Skeletal muscle satellite cell (primary cell): Measurements from ENCODE around the gene SCAMP5.

Experiments
- H3K27me3 ChIP-seq: 2 replicates; pipeline ENCODE4 v1.7.0; 2013; ENCODE audit warnings: low read length; ENCODE audit not compliant: control insufficient read depth, insufficient read depth
- H3K36me3 ChIP-seq: 2 replicates; pipeline ENCODE4 v1.7.0; 2013; ENCODE audit warnings: mild to moderate bottlenecking, control low read depth, low read length; ENCODE audit not compliant: insufficient read depth
- H3K4me1 ChIP-seq: 2 replicates; pipeline ENCODE4 v1.7.0; 2013; ENCODE audit warnings: low read length; ENCODE audit not compliant: control insufficient read depth, insufficient read depth
- H3K4me2 ChIP-seq: 2 replicates; pipeline ENCODE4 v1.7.0; 2013; ENCODE audit warnings: mild to moderate bottlenecking, low read length
- H3K4me3 ChIP-seq: 2 replicates; pipeline ENCODE4 v1.7.0; 2013; ENCODE audit warnings: low read length
- H3K9ac ChIP-seq: 2 replicates; pipeline ENCODE4 v1.7.0; 2013; ENCODE audit warnings: mild to moderate bottlenecking, low read depth, low read length, moderate library complexity
- H3K9me3 ChIP-seq: replicated peaks from 2 replicates; pipeline ENCODE4 v1.7.0; 2013; ENCODE audit warnings: mild to moderate bottlenecking, control low read depth, low read length

Gene SCAMP5

GRCh38 chr15:74959586-74959939, 35.8 kb upstream of the SCAMP5 start:
- peaks cover 41% of the 10 kb centered on the region for H3K4me1 ChIP-seq
- H3K27me3 ChIP-seq = peaks cover 43% of the 10 kb centered on the region
- H3K36me3 ChIP-seq = no peaks in the 10 kb centered on the region
- no peaks in the 10 kb centered on the region for H3K9me3 ChIP-seq
- H3K4me2 ChIP-seq = no peak overlapping the region
- no peak overlapping the region for H3K4me3 ChIP-seq
- H3K9ac ChIP-seq = no peak overlapping the region

GRCh38 chr15:74960286-74960685, 35.1 kb upstream of the SCAMP5 start:
- Histone ChIP-seq H3K4me3 (no peak overlapping the region), H3K9ac (no peak overlapping the region), H3K27me3 (peaks cover 41% of the 10 kb centered on the region), H3K4me1 (peaks cover 46% of the 10 kb centered on the region), H3K4me2 (no peak overlapping the region), H3K9me3 (no peaks in the 10 kb centered on the region), H3K36me3 (no peaks in the 10 kb centered on the region)

- no peak overlapping the region for H3K4me2 ChIP-seq
- no peak overlapping the region for H3K9ac ChIP-seq
- H3K4me1 ChIP-seq = peaks cover 39% of the 10 kb centered on the region
- no peaks in the 10 kb centered on the region for H3K36me3 ChIP-seq
- H3K4me3 ChIP-seq = no peak overlapping the region
- no peaks in the 10 kb centered on the region for H3K9me3 ChIP-seq
- peaks cover 32% of the 10 kb centered on the region for H3K27me3 ChIP-seq
Measured at GRCh38 chr15:74960995-74961588, 34.3 kb upstream of the SCAMP5 start.

DNA sequence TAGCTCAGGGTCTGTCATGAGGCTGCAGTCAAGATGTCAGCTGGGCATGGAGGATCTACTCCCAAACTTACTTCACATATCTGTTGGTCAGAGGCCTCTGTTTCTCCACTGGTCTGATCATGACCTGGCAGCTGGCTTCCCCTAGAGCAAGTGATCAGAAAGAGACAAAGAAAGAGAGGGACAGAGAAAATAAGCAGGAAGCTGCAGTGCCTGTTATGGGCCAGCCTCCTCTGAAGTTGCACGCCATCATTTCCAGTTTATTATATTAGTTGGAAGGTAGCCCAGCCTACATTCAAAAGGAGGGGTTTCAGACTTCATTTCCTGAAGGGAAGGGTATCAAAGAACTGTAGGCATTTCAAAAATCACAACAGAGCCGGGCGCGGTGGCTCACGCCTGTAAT, 33.7 kb upstream of the SCAMP5 start:
- peaks cover 34% of the 10 kb centered on the region for H3K4me1 ChIP-seq
- H3K36me3 ChIP-seq = no peaks in the 10 kb centered on the region
- no peak overlapping the region for H3K4me2 ChIP-seq
- H3K9me3 ChIP-seq = no peaks in the 10 kb centered on the region
- no peak overlapping the region for H3K9ac ChIP-seq
- H3K4me3 ChIP-seq = no peak overlapping the region
- peaks cover 32% of the 10 kb centered on the region for H3K27me3 ChIP-seq

GRCh38 chr15:74962219-74962618, 33.1 kb upstream of the SCAMP5 start:
- no peak overlapping the region for H3K9ac ChIP-seq
- H3K36me3 ChIP-seq = no peaks in the 10 kb centered on the region
- H3K9me3 ChIP-seq = no peaks in the 10 kb centered on the region
- H3K4me2 ChIP-seq = no peak overlapping the region
- H3K27me3 ChIP-seq = peaks cover 31% of the 10 kb centered on the region
- peaks cover 28% of the 10 kb centered on the region for H3K4me1 ChIP-seq
- no peak overlapping the region for H3K4me3 ChIP-seq

- H3K36me3 ChIP-seq = no peaks in the 10 kb centered on the region
- H3K9me3 ChIP-seq = no peaks in the 10 kb centered on the region
- no peak overlapping the region for H3K9ac ChIP-seq
- H3K4me3 ChIP-seq = no peak overlapping the region
- H3K27me3 ChIP-seq = peaks cover 26% of the 10 kb centered on the region
- peaks cover 24% of the 10 kb centered on the region for H3K4me1 ChIP-seq
- H3K4me2 ChIP-seq = no peak overlapping the region
Measured at GRCh38 chr15:74962671-74963070, 32.7 kb upstream of the SCAMP5 start.

GRCh38 chr15:74963213-74963612, 32.1 kb upstream of the SCAMP5 start:
- H3K4me3 ChIP-seq = no peak overlapping the region
- H3K4me2 ChIP-seq = no peak overlapping the region
- H3K9ac ChIP-seq = no peak overlapping the region
- no peaks in the 10 kb centered on the region for H3K9me3 ChIP-seq
- peaks cover 21% of the 10 kb centered on the region for H3K27me3 ChIP-seq
- no peaks in the 10 kb centered on the region for H3K36me3 ChIP-seq
- peaks cover 18% of the 10 kb centered on the region for H3K4me1 ChIP-seq

GRCh38 chr15:74964794-74965193, 30.6 kb upstream of the SCAMP5 start:
- Histone ChIP-seq H3K27me3 (peaks cover 7% of the 10 kb centered on the region), H3K4me2 (peak overlapping the region; percentile 12), H3K4me3 (no peak overlapping the region), H3K4me1 (peaks cover 10% of the 10 kb centered on the region), H3K9me3 (no peaks in the 10 kb centered on the region), H3K9ac (no peak overlapping the region), H3K36me3 (no peaks in the 10 kb centered on the region)

GRCh38 chr15:74967670-74968069, 27.7 kb upstream of the SCAMP5 start:
- H3K9me3 ChIP-seq = no peaks in the 10 kb centered on the region
- H3K4me3 ChIP-seq = no peak overlapping the region
- H3K4me1 ChIP-seq = peaks cover 10% of the 10 kb centered on the region
- no peak overlapping the region for H3K9ac ChIP-seq
- H3K36me3 ChIP-seq = no peaks in the 10 kb centered on the region
- no peak overlapping the region for H3K4me2 ChIP-seq
- peaks cover 3% of the 10 kb centered on the region for H3K27me3 ChIP-seq

GRCh38 chr15:74976159-74976558, 19.2 kb upstream of the SCAMP5 start:
- Histone ChIP-seq H3K4me2 (no peak overlapping the region), H3K9ac (no peak overlapping the region)

GRCh38 chr15:74977599-74977998, 17.8 kb upstream of the SCAMP5 start:
- Histone ChIP-seq H3K36me3 (no peaks in the 10 kb centered on the region), H3K27me3 (peaks cover 16% of the 10 kb centered on the region), H3K9me3 (no peaks in the 10 kb centered on the region), H3K9ac (no peak overlapping the region), H3K4me2 (no peak overlapping the region), H3K4me3 (no peak overlapping the region), H3K4me1 (peaks cover 11% of the 10 kb centered on the region)

More at GRCh38 chr15:74976159-74976558, 19.2 kb upstream of the SCAMP5 start:
- Histone ChIP-seq H3K27me3 (peaks cover 18% of the 10 kb centered on the region), H3K36me3 (no peaks in the 10 kb centered on the region), H3K4me3 (no peak overlapping the region), H3K4me1 (peaks cover 11% of the 10 kb centered on the region), H3K9me3 (no peaks in the 10 kb centered on the region)

GRCh38 chr15:74978077-74978476, 17.3 kb upstream of the SCAMP5 start:
- H3K36me3 ChIP-seq = no peaks in the 10 kb centered on the region
- no peak overlapping the region for H3K9ac ChIP-seq
- no peak overlapping the region for H3K4me3 ChIP-seq
- no peak overlapping the region for H3K4me2 ChIP-seq
- peaks cover 11% of the 10 kb centered on the region for H3K4me1 ChIP-seq
- H3K27me3 ChIP-seq = peaks cover 11% of the 10 kb centered on the region
- no peaks in the 10 kb centered on the region for H3K9me3 ChIP-seq
